MM.1S (cell line): ENCODE data around the gene OR6X1.

Experiments used
- DNase-seq: peaks from one replicate; pipeline ENCODE4 v3.0.0-alpha.2; 2015
- H2AFZ ChIP-seq: fragments of 300-600 bp; sonication (generic); 2 replicates; pipeline ENCODE4 v1.6.0; 2016; ENCODE audit warnings: antibody characterized with exemption, low read length
- H3F3A ChIP-seq: fragments of 300-600 bp; sonication (generic); 2 replicates; pipeline ENCODE4 v1.6.1; 2016; ENCODE audit warnings: mild to moderate bottlenecking, antibody characterized with exemption, low read length, moderate library complexity, mixed read lengths; ENCODE audit not compliant: insufficient read depth
- H3K27ac ChIP-seq: fragments of 300-600 bp; sonication (generic); 2 replicates; pipeline ENCODE4 v1.5.1; 2016; ENCODE audit warnings: mild to moderate bottlenecking, low read length
- H3K27me3 ChIP-seq: fragments of 300-600 bp; sonication (generic); replicated peaks from 2 replicates; pipeline ENCODE4 v1.6.0; 2016; ENCODE audit warnings: low read length; ENCODE audit not compliant: insufficient read depth
- H3K36me3 ChIP-seq: fragments of 300-600 bp; sonication (generic); replicated peaks from 2 replicates; pipeline ENCODE4 v1.6.1; 2016; ENCODE audit warnings: mild to moderate bottlenecking, low read length, mixed read lengths; ENCODE audit not compliant: insufficient read depth
- H3K4me1 ChIP-seq: fragments of 300-600 bp; sonication (generic); 2 replicates; pipeline ENCODE4 v1.6.1; 2016; ENCODE audit warnings: low read length, mixed read lengths
- H3K4me2 ChIP-seq: fragments of 300-600 bp; sonication (generic); 2 replicates; pipeline ENCODE4 v1.6.0; 2016; ENCODE audit warnings: low read depth, low read length
- H3K4me3 ChIP-seq: fragments of 300-600 bp; sonication (generic); 2 replicates; pipeline ENCODE4 v1.5.1; 2016; ENCODE audit warnings: low read length, mixed read lengths
- H3K79me2 ChIP-seq: fragments of 300-600 bp; sonication (generic); 2 replicates; pipeline ENCODE4 v1.6.1; 2016; ENCODE audit warnings: mixed run types, low read length, mixed read lengths
- H3K9ac ChIP-seq: fragments of 300-600 bp; sonication (generic); 2 replicates; pipeline ENCODE4 v1.6.1; 2016; ENCODE audit warnings: low read length, mixed read lengths
- H3K9me2 ChIP-seq: fragments of 300-600 bp; sonication (generic); replicated peaks from 2 replicates; pipeline ENCODE4 v1.6.1; 2016; ENCODE audit warnings: mild to moderate bottlenecking, low read length, mixed read lengths; ENCODE audit not compliant: insufficient read depth
- H3K9me3 ChIP-seq: fragments of 300-600 bp; sonication (generic); replicated peaks from 2 replicates; pipeline ENCODE4 v1.6.1; 2016; ENCODE audit warnings: mild to moderate bottlenecking, low read length, mixed read lengths; ENCODE audit not compliant: insufficient read depth
- H4K20me1 ChIP-seq: fragments of 300-600 bp; sonication (generic); 2 replicates; pipeline ENCODE4 v1.6.1; 2016; ENCODE audit warnings: mild to moderate bottlenecking, low read length, moderate library complexity, mixed read lengths; ENCODE audit not compliant: insufficient read depth
- CTCF ChIP-seq: fragments of 300-600 bp; sonication (generic); IDR thresholded peaks from 2 replicates; pipeline ENCODE4 v1.5.1; 2016; ENCODE audit warnings: antibody characterized with exemption, low read length, mixed read lengths
- EZH2 ChIP-seq: fragments of 300-600 bp; sonication (generic); optimal IDR thresholded peaks from 2 replicates; pipeline ENCODE3; 2017; ENCODE audit warnings: low read depth, mild to moderate bottlenecking, antibody characterized with exemption, low read length, mixed read lengths
- EZH2phosphoT487 ChIP-seq: fragments of 300-600 bp; sonication (generic); IDR thresholded peaks from 2 replicates; pipeline ENCODE4 v1.6.1; 2018; ENCODE audit warnings: antibody characterized with exemption, low read length

The OR6X1 gene

GRCh38 chr11:123745764-123746451 lies 8.4 kb downstream of the OR6X1 start:
- Histone ChIP-seq H3K27me3 (no peaks in the 10 kb centered on the region), H3K4me3 (no peak overlapping the region), H3K27ac (no peak overlapping the region), H4K20me1 (no peaks in the 10 kb centered on the region), H3K79me2 (peaks cover 8% of the 10 kb centered on the region), H3K36me3 (no peaks in the 10 kb centered on the region), H2AFZ (no peak overlapping the region), H3K9me2 (no peaks in the 10 kb centered on the region), H3K4me1 (peaks cover 6% of the 10 kb centered on the region; the same call in 1 of the 2 replicates), H3K4me2 (no peak overlapping the region), H3K9ac (no peak overlapping the region), H3K9me3 (no peaks in the 10 kb centered on the region), H3F3A (no peaks in the 10 kb centered on the region)
- no peak for DNase-seq
- TF ChIP-seq EZH2phosphoT487 (no peak), CTCF (no peak), EZH2 (no peak)

GRCh38 chr11:123742724-123743120 lies 11.6 kb downstream of the OR6X1 start:
- Histone ChIP-seq H3F3A (no peaks in the 10 kb centered on the region), H3K36me3 (no peaks in the 10 kb centered on the region), H3K4me2 (no peak overlapping the region), H3K27ac (no peak overlapping the region), H3K9me3 (no peaks in the 10 kb centered on the region), H3K4me1 (peaks cover 13% of the 10 kb centered on the region), H2AFZ (0 out of 2 replicates have a peak overlapping the region, but pooled peaks have one; percentile 99), H4K20me1 (no peaks in the 10 kb centered on the region), H3K9me2 (no peaks in the 10 kb centered on the region), H3K27me3 (no peaks in the 10 kb centered on the region), H3K4me3 (no peak overlapping the region), H3K9ac (no peak overlapping the region), H3K79me2 (peaks cover 39% of the 10 kb centered on the region)
- no peak for DNase-seq
- TF ChIP-seq EZH2 (no peak), EZH2phosphoT487 (no peak), CTCF (no peak)

GRCh38 chr11:123742031-123742723 lies 12.1 kb downstream of the OR6X1 start:
- Histone ChIP-seq H3K27ac (no peak overlapping the region), H3K36me3 (no peaks in the 10 kb centered on the region), H3K4me3 (peak overlapping the region; percentile 93), H3K4me1 (peaks cover 13% of the 10 kb centered on the region), H3K27me3 (no peaks in the 10 kb centered on the region), H2AFZ (peak overlapping the region; percentile 99), H3K9me3 (no peaks in the 10 kb centered on the region), H3K79me2 (peaks cover 44% of the 10 kb centered on the region), H4K20me1 (no peaks in the 10 kb centered on the region), H3F3A (no peaks in the 10 kb centered on the region), H3K4me2 (peak overlapping the region; percentile 79), H3K9ac (peak overlapping the region; percentile 86; the same call in 1 of the 2 replicates), H3K9me2 (no peaks in the 10 kb centered on the region)
- TF ChIP-seq EZH2 (no peak), CTCF (no peak), EZH2phosphoT487 (no peak)
- peak; percentile 15 for DNase-seq
